ENCODE results near the gene TSPAN4.

DNA sequence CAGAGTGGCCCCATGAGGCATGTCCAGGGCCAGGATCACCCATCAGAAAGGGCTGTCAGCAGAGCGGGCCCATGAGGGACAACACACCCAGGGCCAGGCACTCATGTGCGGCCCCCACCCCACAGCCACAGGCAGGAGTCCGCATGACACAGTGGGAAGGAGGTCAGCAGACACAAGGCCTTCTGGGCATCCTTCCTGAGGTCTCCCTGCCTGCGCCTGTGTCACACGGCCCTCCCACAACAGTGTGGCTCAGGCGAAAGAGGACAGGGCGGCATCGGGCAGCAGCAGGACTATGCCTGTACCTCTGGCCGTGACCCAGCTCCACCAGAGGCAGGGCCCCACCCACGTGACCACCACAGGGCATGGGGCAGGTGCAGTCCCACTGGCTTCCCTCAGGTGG lies 40.9 kb downstream of the TSPAN4 start:
- TF ChIP-seq, protein P1, sequence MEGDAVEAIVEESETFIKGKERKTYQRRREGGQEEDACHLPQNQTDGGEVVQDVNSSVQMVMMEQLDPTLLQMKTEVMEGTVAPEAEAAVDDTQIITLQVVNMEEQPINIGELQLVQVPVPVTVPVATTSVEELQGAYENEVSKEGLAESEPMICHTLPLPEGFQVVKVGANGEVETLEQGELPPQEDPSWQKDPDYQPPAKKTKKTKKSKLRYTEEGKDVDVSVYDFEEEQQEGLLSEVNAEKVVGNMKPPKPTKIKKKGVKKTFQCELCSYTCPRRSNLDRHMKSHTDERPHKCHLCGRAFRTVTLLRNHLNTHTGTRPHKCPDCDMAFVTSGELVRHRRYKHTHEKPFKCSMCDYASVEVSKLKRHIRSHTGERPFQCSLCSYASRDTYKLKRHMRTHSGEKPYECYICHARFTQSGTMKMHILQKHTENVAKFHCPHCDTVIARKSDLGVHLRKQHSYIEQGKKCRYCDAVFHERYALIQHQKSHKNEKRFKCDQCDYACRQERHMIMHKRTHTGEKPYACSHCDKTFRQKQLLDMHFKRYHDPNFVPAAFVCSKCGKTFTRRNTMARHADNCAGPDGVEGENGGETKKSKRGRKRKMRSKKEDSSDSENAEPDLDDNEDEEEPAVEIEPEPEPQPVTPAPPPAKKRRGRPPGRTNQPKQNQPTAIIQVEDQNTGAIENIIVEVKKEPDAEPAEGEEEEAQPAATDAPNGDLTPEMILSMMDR (IDR thresholded peaks at IDR 0.05), result no peak
- TF ChIP-seq POLR2A (IDR thresholded peaks at IDR 0.05) (no peak), EP300 (IDR thresholded peaks at IDR 0.05) (no peak)

Data from stomach (tissue), 4 donors.